ENCODE measurements around the gene MCAM. TPM values are rescaled to one million over a fixed set of nuclear protein-coding genes. Genes with fewer than 3 reads are reported as not detected.

Gene MCAM
- total RNA-seq, 1 experiment from 2014 or later = 124 TPM

DNA sequence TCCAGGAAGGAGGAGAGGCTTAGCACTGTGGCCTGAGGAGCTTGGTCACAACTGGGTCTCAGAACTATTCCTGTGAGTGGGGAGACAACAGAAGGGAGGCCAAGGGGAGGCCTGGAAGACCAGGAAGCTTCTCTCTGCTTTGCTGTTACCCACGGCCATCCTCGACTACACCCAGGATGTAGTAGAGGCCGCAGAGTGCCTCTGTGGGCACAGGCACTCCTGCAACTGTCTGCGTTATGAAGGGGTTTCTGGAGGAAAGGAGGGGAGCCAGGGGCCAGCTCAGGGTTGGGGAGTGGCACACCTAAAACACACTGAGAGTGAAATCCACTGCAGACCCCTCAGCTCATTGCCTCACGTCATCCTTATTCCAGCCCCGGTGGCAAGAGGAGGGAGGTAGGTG is 33.4 kb upstream of the MCAM start:
- no peaks in the 10 kb centered on the region for H4K20me1 ChIP-seq (ENCODE audit: low read length)
- H3K4me1 ChIP-seq (ENCODE audit: insufficient read depth, low read length) = no peaks in the 10 kb centered on the region
- intact Hi-C loops (cut with micrococcal nuclease) = no loop called here
- TF ChIP-seq EZH2phosphoT487 (IDR thresholded peaks at IDR 0.05; ENCODE audit: borderline replicate concordance, low read length) (no peak), EZH2 (IDR thresholded peaks at IDR 0.05; ENCODE audit: low read length, unreplicated experiment) (no peak)
- TF ChIP-seq, protein P1, sequence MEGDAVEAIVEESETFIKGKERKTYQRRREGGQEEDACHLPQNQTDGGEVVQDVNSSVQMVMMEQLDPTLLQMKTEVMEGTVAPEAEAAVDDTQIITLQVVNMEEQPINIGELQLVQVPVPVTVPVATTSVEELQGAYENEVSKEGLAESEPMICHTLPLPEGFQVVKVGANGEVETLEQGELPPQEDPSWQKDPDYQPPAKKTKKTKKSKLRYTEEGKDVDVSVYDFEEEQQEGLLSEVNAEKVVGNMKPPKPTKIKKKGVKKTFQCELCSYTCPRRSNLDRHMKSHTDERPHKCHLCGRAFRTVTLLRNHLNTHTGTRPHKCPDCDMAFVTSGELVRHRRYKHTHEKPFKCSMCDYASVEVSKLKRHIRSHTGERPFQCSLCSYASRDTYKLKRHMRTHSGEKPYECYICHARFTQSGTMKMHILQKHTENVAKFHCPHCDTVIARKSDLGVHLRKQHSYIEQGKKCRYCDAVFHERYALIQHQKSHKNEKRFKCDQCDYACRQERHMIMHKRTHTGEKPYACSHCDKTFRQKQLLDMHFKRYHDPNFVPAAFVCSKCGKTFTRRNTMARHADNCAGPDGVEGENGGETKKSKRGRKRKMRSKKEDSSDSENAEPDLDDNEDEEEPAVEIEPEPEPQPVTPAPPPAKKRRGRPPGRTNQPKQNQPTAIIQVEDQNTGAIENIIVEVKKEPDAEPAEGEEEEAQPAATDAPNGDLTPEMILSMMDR (conservative IDR thresholded peaks at IDR 0.05; ENCODE audit: low read depth, low read length) = no peak
- H3K9ac ChIP-seq (ENCODE audit: low read length) = no peak overlapping the region
- H3K27ac ChIP-seq (ENCODE audit: low read length) = no peak overlapping the region
- ATAC-seq (no peak), DNase-seq (no peak)
- H3K79me2 ChIP-seq (ENCODE audit: low read length) = no peaks in the 10 kb centered on the region
- no peak overlapping the region for H3K4me3 ChIP-seq (ENCODE audit: low read length)
- H3F3A ChIP-seq (ENCODE audit: low read length, unreplicated experiment) = no peaks in the 10 kb centered on the region
- ChIA-PET POLR2A (ENCODE audit: unreplicated experiment) (no interaction called here), CTCF (no interaction called here)
- H2AFZ ChIP-seq (ENCODE audit: low read length) = no peak overlapping the region
- H3K9me2 ChIP-seq (replicated peaks; ENCODE audit: low read length) = no peaks in the 10 kb centered on the region
- H3K4me2 ChIP-seq (ENCODE audit: low read length) = no peak overlapping the region
- no peaks in the 10 kb centered on the region for H3K36me3 ChIP-seq (ENCODE audit: low read depth, low read length)
- H3K9me3 ChIP-seq (ENCODE audit: low read length) = no peaks in the 10 kb centered on the region
- no TSS peak for BruUV-seq (replicated peaks)
- no peaks in the 10 kb centered on the region for H3K27me3 ChIP-seq (ENCODE audit: low read length)

DNA sequence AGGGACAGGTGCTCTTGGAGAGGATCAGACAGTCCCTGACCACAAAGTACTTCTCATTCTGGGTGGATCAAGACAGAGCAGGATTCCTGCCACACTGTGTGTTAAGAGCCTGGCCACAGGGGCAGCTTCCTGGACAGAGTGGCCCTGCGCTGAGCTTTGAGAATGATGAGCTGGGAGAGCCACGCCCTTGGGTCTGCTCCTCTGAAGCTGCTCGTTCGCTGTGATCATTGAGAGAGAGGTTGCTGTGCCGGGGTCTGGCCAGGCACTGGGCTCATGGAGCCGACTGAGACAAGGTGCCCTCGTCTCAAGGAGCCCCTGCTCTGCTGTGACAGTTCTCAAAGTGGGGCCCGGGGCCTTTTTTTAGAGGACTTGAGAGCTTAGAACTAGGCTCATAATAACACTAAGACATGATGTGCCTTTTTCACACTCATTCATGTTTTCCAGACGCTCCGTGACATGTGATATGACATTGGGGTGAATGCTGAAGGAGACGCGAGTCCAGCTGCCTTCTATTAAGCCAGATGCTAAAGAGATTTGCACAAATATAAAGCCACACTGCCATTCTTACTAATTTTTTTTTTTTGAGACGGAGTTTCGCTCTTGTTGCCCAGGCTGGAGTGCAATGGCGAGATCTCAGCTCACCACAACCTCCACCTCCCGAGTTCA is 31.1 kb upstream of the MCAM start:
- no peaks in the 10 kb centered on the region for H3K79me2 ChIP-seq (ENCODE audit: low read length)
- H3K9ac ChIP-seq (ENCODE audit: low read length) = no peak overlapping the region
- TF ChIP-seq EZH2phosphoT487 (IDR thresholded peaks at IDR 0.05; ENCODE audit: borderline replicate concordance, low read length) (no peak), EZH2 (IDR thresholded peaks at IDR 0.05; ENCODE audit: low read length, unreplicated experiment) (no peak)
- TF ChIP-seq, protein P1 (conservative IDR thresholded peaks at IDR 0.05; ENCODE audit: low read depth, low read length) = no peak
- no TSS peak for BruUV-seq (replicated peaks)
- no peaks in the 10 kb centered on the region for H4K20me1 ChIP-seq (ENCODE audit: low read length)
- ChIA-PET POLR2A (ENCODE audit: unreplicated experiment) (no interaction called here), CTCF (interaction anchor here (1.2 kb wide), 1 partner anchor 10 kb away, joined by 3 read pairs; no protein-coding TSS in a partner anchor)
- no peak overlapping the region for H3K27ac ChIP-seq (ENCODE audit: low read length)
- H3F3A ChIP-seq (ENCODE audit: low read length, unreplicated experiment) = no peaks in the 10 kb centered on the region
- no peaks in the 10 kb centered on the region for H3K4me1 ChIP-seq (ENCODE audit: insufficient read depth, low read length)
- H3K9me2 ChIP-seq (replicated peaks; ENCODE audit: low read length) = no peaks in the 10 kb centered on the region
- DNase-seq (no peak), ATAC-seq (no peak)
- no peaks in the 10 kb centered on the region for H3K36me3 ChIP-seq (ENCODE audit: low read depth, low read length)
- no peak overlapping the region for H3K4me2 ChIP-seq (ENCODE audit: low read length)
- H3K27me3 ChIP-seq (ENCODE audit: low read length) = no peaks in the 10 kb centered on the region
- H3K4me3 ChIP-seq (ENCODE audit: low read length) = no peak overlapping the region
- intact Hi-C loops (cut with micrococcal nuclease) = no loop called here
- no peak overlapping the region for H2AFZ ChIP-seq (ENCODE audit: low read length)
- no peaks in the 10 kb centered on the region for H3K9me3 ChIP-seq (ENCODE audit: low read length)

DNA sequence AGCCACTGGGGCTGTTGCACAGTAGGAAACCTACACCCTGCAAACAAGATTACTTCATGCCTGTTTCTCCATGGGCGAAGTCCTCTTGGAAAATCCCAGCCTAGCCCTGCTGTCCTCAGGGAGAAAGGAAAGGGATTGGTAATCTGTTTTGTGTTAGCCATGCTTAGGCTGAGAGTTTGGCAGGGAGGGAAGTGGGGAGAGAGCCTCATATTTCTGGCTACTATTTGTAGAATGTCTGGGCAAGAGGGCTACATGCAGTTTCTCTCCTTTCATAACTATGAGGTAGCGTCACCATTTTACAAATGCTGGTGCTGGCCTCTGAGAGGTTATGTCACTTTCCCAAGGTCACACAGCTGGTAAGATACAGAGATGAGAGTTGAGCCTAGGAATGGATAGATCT is 30.3 kb upstream of the MCAM start:
- intact Hi-C loops (cut with micrococcal nuclease) = no loop called here
- no peak overlapping the region for H3K27ac ChIP-seq (ENCODE audit: low read length)
- no peaks in the 10 kb centered on the region for H3K9me2 ChIP-seq (replicated peaks; ENCODE audit: low read length)
- H3K4me2 ChIP-seq (ENCODE audit: low read length) = no peak overlapping the region
- no peak overlapping the region for H2AFZ ChIP-seq (ENCODE audit: low read length)
- H3F3A ChIP-seq (ENCODE audit: low read length, unreplicated experiment) = no peaks in the 10 kb centered on the region
- no peaks in the 10 kb centered on the region for H3K27me3 ChIP-seq (ENCODE audit: low read length)
- H3K4me3 ChIP-seq (ENCODE audit: low read length) = no peak overlapping the region
- no peaks in the 10 kb centered on the region for H3K4me1 ChIP-seq (ENCODE audit: insufficient read depth, low read length)
- no peaks in the 10 kb centered on the region for H3K36me3 ChIP-seq (ENCODE audit: low read depth, low read length)
- no TSS peak for BruUV-seq (replicated peaks)
- ATAC-seq = no peak
- no peaks in the 10 kb centered on the region for H3K79me2 ChIP-seq (ENCODE audit: low read length)
- H3K9ac ChIP-seq (ENCODE audit: low read length) = no peak overlapping the region
- TF ChIP-seq, protein P1 (conservative IDR thresholded peaks at IDR 0.05; ENCODE audit: low read depth, low read length) = no peak
- no peak for TF ChIP-seq EZH2 (IDR thresholded peaks at IDR 0.05; ENCODE audit: low read length, unreplicated experiment)
- no peak for TF ChIP-seq EZH2phosphoT487 (IDR thresholded peaks at IDR 0.05; ENCODE audit: borderline replicate concordance, low read length)
- no peaks in the 10 kb centered on the region for H4K20me1 ChIP-seq (ENCODE audit: low read length)
- DNase-seq = no peak
- CTCF ChIA-PET = interaction anchor here (1.2 kb wide), 1 partner anchor 9 kb away, joined by 3 read pairs; no protein-coding TSS in a partner anchor
- H3K9me3 ChIP-seq (ENCODE audit: low read length) = no peaks in the 10 kb centered on the region
- POLR2A ChIA-PET (ENCODE audit: unreplicated experiment) = no interaction called here
